ENCODE results near the gene OR5W2. TPM values are rescaled to one million over a fixed set of nuclear protein-coding genes. Genes with fewer than 3 reads are reported as not detected.

OR5W2 gene
- total and polyA plus RNA-seq, 8 donors: not detected

Other genes with a start within 250 kb of the OR5W2 start
- gene OR5D13, start 141.1 kb downstream of the OR5W2 start, total RNA-seq: not detected
- not detected for gene OR5D13, start 141.1 kb downstream of the OR5W2 start, polyA plus RNA-seq (ENCODE audit: insufficient read length in 6 of 6)
- gene OR5D14, start 119.0 kb downstream of the OR5W2 start, total RNA-seq: not detected
- gene OR5D14, start 119.0 kb downstream of the OR5W2 start, polyA plus RNA-seq (ENCODE audit: insufficient read length in 6 of 6): not detected
- gene OR5L1, start 103.2 kb downstream of the OR5W2 start, total RNA-seq: not detected
- not detected for gene OR5L1, start 103.2 kb downstream of the OR5W2 start, polyA plus RNA-seq (ENCODE audit: insufficient read length in 6 of 6)
- gene OR5D18, start 95.0 kb downstream of the OR5W2 start, total RNA-seq: not detected
- not detected for gene OR5D18, start 95.0 kb downstream of the OR5W2 start, polyA plus RNA-seq (ENCODE audit: insufficient read length in 6 of 6)
- gene OR5L2, start 87.4 kb downstream of the OR5W2 start, total RNA-seq: not detected
- not detected for gene OR5L2, start 87.4 kb downstream of the OR5W2 start, polyA plus RNA-seq (ENCODE audit: insufficient read length in 6 of 6)
- not detected for gene OR5D16, start 75.8 kb downstream of the OR5W2 start, total RNA-seq
- not detected for gene OR5D16, start 75.8 kb downstream of the OR5W2 start, polyA plus RNA-seq (ENCODE audit: insufficient read length in 6 of 6)
- gene TRIM51, start 31.3 kb downstream of the OR5W2 start, total RNA-seq: not detected
- gene TRIM51, start 31.3 kb downstream of the OR5W2 start, polyA plus RNA-seq (ENCODE audit: insufficient read length in 6 of 6): not detected
- not detected for gene OR5I1, start 21.8 kb upstream of the OR5W2 start, total RNA-seq
- gene OR5I1, start 21.8 kb upstream of the OR5W2 start, polyA plus RNA-seq (ENCODE audit: insufficient read length in 6 of 6): not detected
- not detected for gene OR10AG1, start 55.4 kb upstream of the OR5W2 start, total RNA-seq
- not detected for gene OR10AG1, start 55.4 kb upstream of the OR5W2 start, polyA plus RNA-seq (ENCODE audit: insufficient read length in 6 of 6)
- not detected for gene OR5F1, start 80.0 kb upstream of the OR5W2 start, total RNA-seq
- not detected for gene OR5F1, start 80.0 kb upstream of the OR5W2 start, polyA plus RNA-seq (ENCODE audit: insufficient read length in 6 of 6)
- gene OR5AS1, start 113.1 kb upstream of the OR5W2 start, total RNA-seq: not detected
- gene OR5AS1, start 113.1 kb upstream of the OR5W2 start, polyA plus RNA-seq (ENCODE audit: insufficient read length in 6 of 6): under 1 TPM; 0.04 to 0.14 (median 0.07) TPM
- not detected for gene OR8I2, start 178.7 kb upstream of the OR5W2 start, total RNA-seq
- gene OR8I2, start 178.7 kb upstream of the OR5W2 start, polyA plus RNA-seq (ENCODE audit: insufficient read length in 6 of 6): not detected
- not detected for gene OR8H2, start 189.1 kb upstream of the OR5W2 start, total RNA-seq
- under 1 TPM in 3 of 6 donors, not detected in 3; 0.04 to 0.07 (median 0.06) TPM for gene OR8H2, start 189.1 kb upstream of the OR5W2 start, polyA plus RNA-seq (ENCODE audit: insufficient read length in 6 of 6)
- gene OR8H3, start 207.8 kb upstream of the OR5W2 start, total RNA-seq: not detected
- not detected for gene OR8H3, start 207.8 kb upstream of the OR5W2 start, polyA plus RNA-seq (ENCODE audit: insufficient read length in 6 of 6)
- not detected for gene OR8J3, start 225.6 kb upstream of the OR5W2 start, total RNA-seq
- not detected for gene OR8J3, start 225.6 kb upstream of the OR5W2 start, polyA plus RNA-seq (ENCODE audit: insufficient read length in 6 of 6)
- not detected for gene OR8K5, start 245.7 kb upstream of the OR5W2 start, total RNA-seq
- gene OR8K5, start 245.7 kb upstream of the OR5W2 start, polyA plus RNA-seq (ENCODE audit: insufficient read length in 6 of 6): not detected

All from left lung (tissue), 8 donors.